ENCODE results near the gene SMC6.

SMC6 gene

GRCh38 chr2:17747684-17748452 is 5.7 kb downstream of the SMC6 start:
- H3K36me3 ChIP-seq (ENCODE audit: insufficient read depth, low read length) = peaks cover 32% of the 10 kb centered on the region
- H3K27me3 ChIP-seq (ENCODE audit: insufficient read depth, low read length) = no peaks in the 10 kb centered on the region
- 86% methylated on average over 3 of the region's 4 CpGs for WGBS
- H3K4me1 ChIP-seq (ENCODE audit: insufficient read depth, low read length) = peaks cover 38% of the 10 kb centered on the region
- H3K27ac ChIP-seq (ENCODE audit: low read depth, low read length) = peak overlapping the region; percentile 89
- H3K9me3 ChIP-seq (ENCODE audit: insufficient read depth, low read depth, low read length) = no peaks in the 10 kb centered on the region
- no peak overlapping the region for H3K9ac ChIP-seq (ENCODE audit: low read depth, low read length)
- H3K4me3 ChIP-seq (ENCODE audit: low read length) = peak overlapping the region; percentile 29

- Histone ChIP-seq H3K27me3 (ENCODE audit: insufficient read depth, low read length) (no peaks in the 10 kb centered on the region), H3K4me3 (ENCODE audit: low read length) (no peak overlapping the region), H3K9ac (ENCODE audit: low read depth, low read length) (no peak overlapping the region), H3K4me1 (ENCODE audit: insufficient read depth, low read length) (no peaks in the 10 kb centered on the region), H3K36me3 (ENCODE audit: insufficient read depth, low read length) (peaks cover 97% of the 10 kb centered on the region), H3K9me3 (ENCODE audit: insufficient read depth, low read depth, low read length) (no peaks in the 10 kb centered on the region), H3K27ac (ENCODE audit: low read depth, low read length) (no peak overlapping the region)
- 97% methylated on average over 2 of the region's 2 CpGs for WGBS
These were observed 13.4 kb downstream of the SMC6 start for GRCh38 chr2:17740203-17740602.

DNA sequence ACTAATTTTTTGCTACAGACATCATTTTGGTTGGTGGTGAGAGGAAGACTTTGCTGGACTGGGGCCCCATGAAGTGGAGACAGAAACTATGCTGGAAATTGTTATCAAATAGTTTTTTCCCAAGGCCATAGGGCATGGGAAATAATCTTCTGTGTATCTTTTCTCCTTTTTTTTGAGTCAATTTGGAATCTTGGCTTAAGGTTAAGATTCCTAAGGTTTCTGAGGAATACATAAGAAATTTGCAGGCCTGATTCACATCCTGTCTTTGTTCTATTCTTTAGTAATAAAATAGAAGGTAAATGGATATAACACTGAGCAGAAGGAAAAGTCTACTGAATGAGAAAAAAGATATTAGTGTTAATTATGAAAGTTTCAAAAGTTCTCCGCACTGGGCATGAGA is 16.6 kb downstream of the SMC6 start:
- Histone ChIP-seq H3K27me3 (ENCODE audit: insufficient read depth, low read length) (no peaks in the 10 kb centered on the region), H3K36me3 (ENCODE audit: insufficient read depth, low read length) (peaks cover 95% of the 10 kb centered on the region), H3K4me1 (ENCODE audit: insufficient read depth, low read length) (no peaks in the 10 kb centered on the region), H3K27ac (ENCODE audit: low read depth, low read length) (no peak overlapping the region), H3K4me3 (ENCODE audit: low read length) (no peak overlapping the region), H3K9me3 (ENCODE audit: insufficient read depth, low read depth, low read length) (no peaks in the 10 kb centered on the region), H3K9ac (ENCODE audit: low read depth, low read length) (no peak overlapping the region)
- 95% methylated on average over 1 of the region's 1 CpG for WGBS

GRCh38 chr2:17735864-17736263 is 17.7 kb downstream of the SMC6 start:
- H3K9ac ChIP-seq (ENCODE audit: low read depth, low read length) = no peak overlapping the region
- no peaks in the 10 kb centered on the region for H3K9me3 ChIP-seq (ENCODE audit: insufficient read depth, low read depth, low read length)
- H3K27me3 ChIP-seq (ENCODE audit: insufficient read depth, low read length) = no peaks in the 10 kb centered on the region
- no peak overlapping the region for H3K27ac ChIP-seq (ENCODE audit: low read depth, low read length)
- no peaks in the 10 kb centered on the region for H3K4me1 ChIP-seq (ENCODE audit: insufficient read depth, low read length)
- 78% methylated on average over 2 of the region's 2 CpGs for WGBS
- peaks cover 97% of the 10 kb centered on the region for H3K36me3 ChIP-seq (ENCODE audit: insufficient read depth, low read length)
- no peak overlapping the region for H3K4me3 ChIP-seq (ENCODE audit: low read length)

- Histone ChIP-seq H3K9ac (ENCODE audit: low read depth, low read length) (no peak overlapping the region), H3K9me3 (ENCODE audit: insufficient read depth, low read depth, low read length) (no peaks in the 10 kb centered on the region), H3K4me1 (ENCODE audit: insufficient read depth, low read length) (0 out of 2 replicates have a peak, but pooled peaks cover 8% of the 10 kb centered on the region), H3K36me3 (ENCODE audit: insufficient read depth, low read length) (peaks cover 95% of the 10 kb centered on the region), H3K27ac (ENCODE audit: low read depth, low read length) (no peak overlapping the region), H3K27me3 (ENCODE audit: insufficient read depth, low read length) (no peaks in the 10 kb centered on the region), H3K4me3 (ENCODE audit: low read length) (no peak overlapping the region)
- 100% methylated on average over 1 of the region's 1 CpG for WGBS
These were observed 20.0 kb downstream of the SMC6 start for GRCh38 chr2:17733599-17733998.

DNA sequence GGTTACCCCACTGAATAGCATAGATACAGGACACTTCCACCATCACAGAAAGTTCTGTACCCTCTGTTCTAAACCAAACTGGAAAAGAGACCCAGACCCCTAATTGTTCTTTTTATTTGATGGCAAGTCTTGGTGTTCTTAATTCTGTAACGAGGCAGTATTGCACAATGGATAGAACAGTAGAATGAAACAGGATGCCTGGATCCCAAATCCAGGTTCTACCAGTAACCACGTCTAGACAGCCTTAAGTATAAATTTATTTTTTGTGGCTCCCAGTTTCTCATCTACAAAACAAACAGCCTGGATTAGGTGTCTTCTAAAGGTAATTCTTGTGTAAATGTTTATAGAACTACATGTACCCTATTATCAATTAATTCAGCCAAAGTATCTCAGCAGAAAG is 23.7 kb downstream of the SMC6 start:
- H3K9ac ChIP-seq (ENCODE audit: low read depth, low read length) = no peak overlapping the region
- WGBS = 97% methylated on average over 2 of the region's 2 CpGs
- H3K4me1 ChIP-seq (ENCODE audit: insufficient read depth, low read length) = 0 out of 2 replicates have a peak, but pooled peaks cover 8% of the 10 kb centered on the region
- no peak overlapping the region for H3K4me3 ChIP-seq (ENCODE audit: low read length)
- H3K27me3 ChIP-seq (ENCODE audit: insufficient read depth, low read length) = no peaks in the 10 kb centered on the region
- no peaks in the 10 kb centered on the region for H3K9me3 ChIP-seq (ENCODE audit: insufficient read depth, low read depth, low read length)
- H3K36me3 ChIP-seq (ENCODE audit: insufficient read depth, low read length) = peaks cover 93% of the 10 kb centered on the region
- H3K27ac ChIP-seq (ENCODE audit: low read depth, low read length) = 0 out of 2 replicates have a peak overlapping the region, but pooled peaks have one; percentile 35

DNA sequence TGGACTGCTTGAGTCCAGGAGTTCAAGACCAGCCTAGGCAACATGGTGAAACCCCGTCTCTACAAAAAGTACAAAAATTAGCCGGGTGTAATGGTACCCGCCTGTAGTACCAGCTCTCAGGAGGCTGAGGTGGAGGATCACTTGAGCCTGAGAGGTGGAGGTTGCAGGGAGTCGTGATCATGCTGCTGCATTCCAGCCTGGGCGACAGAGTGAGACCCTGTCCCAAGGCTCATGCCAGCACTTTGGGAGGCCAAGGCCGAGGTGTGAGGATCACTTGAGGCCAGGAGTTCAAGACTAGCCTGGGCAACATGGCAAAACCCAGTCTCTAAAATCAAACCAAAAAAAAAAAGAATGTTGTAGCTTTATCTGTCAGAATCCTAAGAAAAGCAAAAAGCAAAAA is 25.4 kb downstream of the SMC6 start:
- Histone ChIP-seq H3K27ac (ENCODE audit: low read depth, low read length) (no peak overlapping the region), H3K4me3 (ENCODE audit: low read length) (no peak overlapping the region), H3K36me3 (ENCODE audit: insufficient read depth, low read length) (peaks cover 94% of the 10 kb centered on the region), H3K27me3 (ENCODE audit: insufficient read depth, low read length) (no peaks in the 10 kb centered on the region), H3K4me1 (ENCODE audit: insufficient read depth, low read length) (0 out of 2 replicates have a peak, but pooled peaks cover 8% of the 10 kb centered on the region), H3K9me3 (ENCODE audit: insufficient read depth, low read depth, low read length) (no peaks in the 10 kb centered on the region), H3K9ac (ENCODE audit: low read depth, low read length) (no peak overlapping the region)
- 96% methylated on average over 6 of the region's 6 CpGs for WGBS

DNA sequence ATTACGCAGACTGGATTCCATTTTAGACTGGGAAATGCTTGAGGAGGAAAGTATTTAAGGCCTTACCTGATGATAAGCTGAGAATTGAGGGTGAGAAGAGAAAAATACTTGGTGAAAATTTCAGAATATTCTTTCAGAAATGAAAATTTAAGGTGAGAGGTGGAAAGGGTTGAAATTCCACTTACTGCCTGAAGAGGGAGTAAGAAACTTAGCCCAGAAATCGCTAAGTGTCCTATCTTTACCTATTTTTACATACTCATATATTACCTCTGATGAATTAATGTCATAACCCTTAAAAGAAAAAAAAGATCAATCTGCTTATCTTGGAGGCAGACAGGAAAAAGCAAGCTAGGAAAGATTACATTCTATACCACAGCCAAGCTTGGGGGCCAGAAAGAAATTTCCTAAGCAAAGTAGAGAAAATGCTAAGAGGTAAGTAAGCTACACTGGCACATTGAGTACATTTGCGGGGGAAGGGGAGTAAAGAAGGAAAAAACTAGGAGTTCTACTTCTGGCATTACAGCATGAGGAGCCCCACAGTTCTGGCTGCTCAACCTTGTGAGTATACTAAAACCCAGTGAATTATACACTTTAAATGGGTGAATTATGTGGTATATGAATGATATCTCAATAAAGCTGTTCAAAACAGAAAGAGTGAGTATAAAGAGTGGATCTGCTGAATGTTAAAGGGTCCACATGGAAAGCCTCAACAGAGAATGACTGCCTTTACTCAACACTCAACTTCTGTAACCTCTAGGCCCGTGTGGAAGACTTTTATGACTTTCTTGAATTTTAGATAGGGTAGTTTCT is 33.8 kb downstream of the SMC6 start:
- H3K27me3 ChIP-seq (ENCODE audit: insufficient read depth, low read length) = no peaks in the 10 kb centered on the region
- no peak overlapping the region for H3K27ac ChIP-seq (ENCODE audit: low read depth, low read length)
- H3K4me3 ChIP-seq (ENCODE audit: low read length) = no peak overlapping the region
- H3K4me1 ChIP-seq (ENCODE audit: insufficient read depth, low read length) = no peaks in the 10 kb centered on the region
- H3K9me3 ChIP-seq (ENCODE audit: insufficient read depth, low read depth, low read length) = no peaks in the 10 kb centered on the region
- H3K36me3 ChIP-seq (ENCODE audit: insufficient read depth, low read length) = peaks cover 96% of the 10 kb centered on the region
- WGBS = 84% methylated on average over 3 of the region's 4 CpGs
- H3K9ac ChIP-seq (ENCODE audit: low read depth, low read length) = no peak overlapping the region

DNA sequence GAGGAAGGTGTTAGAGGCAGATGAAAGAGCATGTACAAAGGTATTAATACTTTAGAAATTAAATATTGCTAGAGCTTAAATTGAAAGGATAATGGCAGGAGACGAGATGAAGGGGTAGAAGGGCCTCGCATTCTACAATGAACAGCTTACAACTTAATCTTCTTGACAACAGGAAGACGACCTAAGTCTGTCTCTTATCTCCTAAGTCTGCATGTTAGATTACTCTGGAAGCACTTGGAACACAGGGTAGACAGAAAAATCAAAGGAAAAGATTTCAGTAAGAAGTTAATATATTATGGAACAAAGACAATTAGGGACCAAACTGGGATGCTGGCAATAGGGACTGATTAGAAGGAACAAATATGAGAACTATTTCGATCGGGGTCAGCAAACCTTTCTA is 34.9 kb downstream of the SMC6 start:
- WGBS = 88% methylated on average over 5 of the region's 5 CpGs
- H3K9ac ChIP-seq (ENCODE audit: low read depth, low read length) = no peak overlapping the region

GRCh38 chr2:17717666-17718065 is 35.9 kb downstream of the SMC6 start:
- no peaks in the 10 kb centered on the region for H3K27me3 ChIP-seq (ENCODE audit: insufficient read depth, low read length)
- H3K36me3 ChIP-seq (ENCODE audit: insufficient read depth, low read length) = peaks cover 97% of the 10 kb centered on the region
- 92% methylated on average over 3 of the region's 4 CpGs for WGBS
- no peak overlapping the region for H3K4me3 ChIP-seq (ENCODE audit: low read length)
- H3K9ac ChIP-seq (ENCODE audit: low read depth, low read length) = no peak overlapping the region
- no peak overlapping the region for H3K27ac ChIP-seq (ENCODE audit: low read depth, low read length)
- H3K9me3 ChIP-seq (ENCODE audit: insufficient read depth, low read depth, low read length) = no peaks in the 10 kb centered on the region
- no peaks in the 10 kb centered on the region for H3K4me1 ChIP-seq (ENCODE audit: insufficient read depth, low read length)

More for the DNA sequence above, 34.9 kb downstream of the SMC6 start:
- peaks cover 96% of the 10 kb centered on the region for H3K36me3 ChIP-seq (ENCODE audit: insufficient read depth, low read length)
- no peaks in the 10 kb centered on the region for H3K27me3 ChIP-seq (ENCODE audit: insufficient read depth, low read length)
- no peaks in the 10 kb centered on the region for H3K9me3 ChIP-seq (ENCODE audit: insufficient read depth, low read depth, low read length)
- no peak overlapping the region for H3K27ac ChIP-seq (ENCODE audit: low read depth, low read length)
- no peaks in the 10 kb centered on the region for H3K4me1 ChIP-seq (ENCODE audit: insufficient read depth, low read length)
- no peak overlapping the region for H3K4me3 ChIP-seq (ENCODE audit: low read length)

- peaks cover 98% of the 10 kb centered on the region for H3K36me3 ChIP-seq (ENCODE audit: insufficient read depth, low read length)
- H3K4me3 ChIP-seq (ENCODE audit: low read length) = no peak overlapping the region
- no peaks in the 10 kb centered on the region for H3K4me1 ChIP-seq (ENCODE audit: insufficient read depth, low read length)
- WGBS = 96% methylated on average over 1 of the region's 1 CpG
- no peak overlapping the region for H3K27ac ChIP-seq (ENCODE audit: low read depth, low read length)
- no peaks in the 10 kb centered on the region for H3K9me3 ChIP-seq (ENCODE audit: insufficient read depth, low read depth, low read length)
- H3K27me3 ChIP-seq (ENCODE audit: insufficient read depth, low read length) = no peaks in the 10 kb centered on the region
- no peak overlapping the region for H3K9ac ChIP-seq (ENCODE audit: low read depth, low read length)
These were observed 40.3 kb downstream of the SMC6 start for GRCh38 chr2:17713291-17713690.

Data from HUES64 (cell line).